ENCODE measurements around the gene CD82. TPM values are rescaled to one million over a fixed set of nuclear protein-coding genes. Genes with fewer than 3 reads are reported as not detected.

CD82 gene
- total RNA-seq, 1 donor from 2014 or later, result 8.8 TPM

- Histone ChIP-seq H3K79me2 (ENCODE audit: low read depth) (no peaks in the 10 kb centered on the region), H3K9ac (no peak overlapping the region), H3K36me3 (no peaks in the 10 kb centered on the region), H3K9me3 (ENCODE audit: low read depth) (no peaks in the 10 kb centered on the region), H3K4me2 (no peak overlapping the region), H3F3A (ENCODE audit: low read depth) (no peaks in the 10 kb centered on the region), H3K27ac (no peak overlapping the region), H4K20me1 (ENCODE audit: low read depth) (peaks cover 3% of the 10 kb centered on the region), H2AFZ (replicated peaks) (no peak overlapping the region), H3K4me1 (peaks cover 12% of the 10 kb centered on the region), H3K27me3 (no peaks in the 10 kb centered on the region), H3K4me3 (no peak overlapping the region)
- Mint-ChIP-seq H3K27me3 (ENCODE audit: insufficient read depth, low read depth) (peaks cover 20% of the 10 kb centered on the region), H3K4me1 (peaks cover 63% of the 10 kb centered on the region), H3K4me3 (peak overlapping the region; percentile 57), H3K36me3 (peaks cover 9% of the 10 kb centered on the region), H3K9me3 (no peaks in the 10 kb centered on the region), H3K27ac (no peak overlapping the region)
- TF ChIP-seq EZH2 (IDR thresholded peaks at IDR 0.05) (no peak), CTCF (IDR thresholded peaks at IDR 0.05) (no peak), EZH2phosphoT487 (IDR thresholded peaks at IDR 0.05) (no peak)
- no peak for DNase-seq (ENCODE audit: low spot score)
These were observed 54.9 kb downstream of the CD82 start for GRCh38 chr11:44620328-44620725.

GRCh38 chr11:44621140-44621681, 55.7 kb downstream of the CD82 start:
- peaks cover 12% of the 10 kb centered on the region for H3K4me1 ChIP-seq
- no peaks in the 10 kb centered on the region for H3K27me3 ChIP-seq
- DNase-seq (ENCODE audit: low spot score), result peak; percentile 87
- no peaks in the 10 kb centered on the region for H3K9me3 ChIP-seq (ENCODE audit: low read depth)
- H3K27ac Mint-ChIP-seq, result no peak overlapping the region
- no peaks in the 10 kb centered on the region for H3K9me3 Mint-ChIP-seq
- no peak overlapping the region for H3K4me3 Mint-ChIP-seq
- TF ChIP-seq EZH2 (IDR thresholded peaks at IDR 0.05) (no peak), CTCF (IDR thresholded peaks at IDR 0.05) (peak; percentile 99)
- no peak overlapping the region for H2AFZ ChIP-seq (replicated peaks)
- H3K79me2 ChIP-seq (ENCODE audit: low read depth), result no peaks in the 10 kb centered on the region
- no peaks in the 10 kb centered on the region for H3F3A ChIP-seq (ENCODE audit: low read depth)
- H3K9ac ChIP-seq, result no peak overlapping the region
- peaks cover 17% of the 10 kb centered on the region for H3K27me3 Mint-ChIP-seq (ENCODE audit: insufficient read depth, low read depth)
- H3K4me2 ChIP-seq, result peak overlapping the region; percentile 56
- H3K4me1 Mint-ChIP-seq, result peaks cover 58% of the 10 kb centered on the region
- no peak overlapping the region for H3K27ac ChIP-seq
- no peaks in the 10 kb centered on the region for H3K36me3 ChIP-seq
- no peak overlapping the region for H3K4me3 ChIP-seq
- peaks cover 2% of the 10 kb centered on the region for H3K36me3 Mint-ChIP-seq
- peaks cover 3% of the 10 kb centered on the region for H4K20me1 ChIP-seq (ENCODE audit: low read depth)

GRCh38 chr11:44621784-44622183, 56.3 kb downstream of the CD82 start:
- H3K27ac ChIP-seq, result no peak overlapping the region
- H4K20me1 ChIP-seq (ENCODE audit: low read depth), result peaks cover 3% of the 10 kb centered on the region
- H3K4me3 Mint-ChIP-seq, result no peak overlapping the region
- no peak for DNase-seq (ENCODE audit: low spot score)
- H3K4me3 ChIP-seq, result no peak overlapping the region
- peaks cover 18% of the 10 kb centered on the region for H3K27me3 Mint-ChIP-seq (ENCODE audit: insufficient read depth, low read depth)
- peaks cover 5% of the 10 kb centered on the region for H3K36me3 Mint-ChIP-seq
- H3K9me3 Mint-ChIP-seq, result peaks cover 3% of the 10 kb centered on the region
- no peak overlapping the region for H3K9ac ChIP-seq
- peaks cover 7% of the 10 kb centered on the region for H3K4me1 ChIP-seq
- no peak overlapping the region for H2AFZ ChIP-seq (replicated peaks)
- H3K79me2 ChIP-seq (ENCODE audit: low read depth), result no peaks in the 10 kb centered on the region
- no peak overlapping the region for H3K27ac Mint-ChIP-seq
- peaks cover 57% of the 10 kb centered on the region for H3K4me1 Mint-ChIP-seq
- no peaks in the 10 kb centered on the region for H3F3A ChIP-seq (ENCODE audit: low read depth)
- H3K4me2 ChIP-seq, result no peak overlapping the region
- no peaks in the 10 kb centered on the region for H3K36me3 ChIP-seq
- TF ChIP-seq EZH2phosphoT487 (IDR thresholded peaks at IDR 0.05) (no peak), EZH2 (IDR thresholded peaks at IDR 0.05) (no peak), CTCF (IDR thresholded peaks at IDR 0.05) (no peak)
- no peaks in the 10 kb centered on the region for H3K9me3 ChIP-seq (ENCODE audit: low read depth)
- no peaks in the 10 kb centered on the region for H3K27me3 ChIP-seq
